Naive B cell (primary cell): ENCODE measurements around the gene NTM. TPM values are rescaled to one million over a fixed set of nuclear protein-coding genes. Genes with fewer than 3 reads are reported as not detected.

Experiments used
- ATAC-seq, 2 donors: fragments of 150-1000 bp; cut with Tn5 transposase; 2 replicates each; pipeline ENCODE4 v1.10.0; 2021; ENCODE audit warnings: low read depth in 2 of 2, mild to moderate bottlenecking in 2 of 2, moderate library complexity in 2 of 2
- DNase-seq: peaks from one replicate; pipeline ENCODE4 v3.0.0; 2022
- H3K27ac Mint-ChIP-seq, 6 donors: one replicate each; pipeline ENCODE4 v1.8.0; 2020 to 2022; ENCODE audit warnings: mild to moderate bottlenecking in 6 of 6, mixed read lengths in 6 of 6, moderate library complexity in 5 of 6, inconsistent platforms in 2 of 6
- H3K27me3 Mint-ChIP-seq, 3 donors: one replicate each; pipeline ENCODE4 v1.8.0; 2021 to 2022; ENCODE audit warnings: mixed read lengths in 3 of 3, mild to moderate bottlenecking in 1 of 3
- H3K36me3 Mint-ChIP-seq, 2 donors: one replicate each; pipeline ENCODE4 v1.8.0; 2020 to 2022; ENCODE audit warnings: mixed read lengths in 2 of 2, inconsistent platforms in 1 of 2, mild to moderate bottlenecking in 1 of 2
- H3K4me1 Mint-ChIP-seq, 3 donors: one replicate each; pipeline ENCODE4 v1.8.0; 2020 to 2022; ENCODE audit warnings: mixed read lengths in 3 of 3, inconsistent platforms in 1 of 3, mild to moderate bottlenecking in 1 of 3, moderate library complexity in 1 of 3
- H3K4me3 Mint-ChIP-seq, 8 donors: one replicate each; pipeline ENCODE4 v1.8.0; 2020 to 2022; ENCODE audit warnings: mild to moderate bottlenecking in 8 of 8, mixed read lengths in 8 of 8, moderate library complexity in 8 of 8, inconsistent platforms in 2 of 8
- H3K9me3 Mint-ChIP-seq, 7 donors: one replicate each; pipeline ENCODE4 v1.8.0; 2020 to 2022; ENCODE audit warnings: mixed read lengths in 7 of 7, mild to moderate bottlenecking in 5 of 7, inconsistent platforms in 2 of 7, moderate library complexity in 1 of 7
- polyA plus RNA-seq, 6 donors: library from polyadenylated mRNA; unstranded; fragments of 300-500 nt; fragmentation: Illumina TruSeq; gene quantifications; one replicate each; pipeline ENCODE4 v1.2.3, GENCODE V29; 2021; ENCODE audit warnings: low read depth in 6 of 6

NTM gene
- polyA plus RNA-seq, 6 donors from 2014 or later: not detected

DNA sequence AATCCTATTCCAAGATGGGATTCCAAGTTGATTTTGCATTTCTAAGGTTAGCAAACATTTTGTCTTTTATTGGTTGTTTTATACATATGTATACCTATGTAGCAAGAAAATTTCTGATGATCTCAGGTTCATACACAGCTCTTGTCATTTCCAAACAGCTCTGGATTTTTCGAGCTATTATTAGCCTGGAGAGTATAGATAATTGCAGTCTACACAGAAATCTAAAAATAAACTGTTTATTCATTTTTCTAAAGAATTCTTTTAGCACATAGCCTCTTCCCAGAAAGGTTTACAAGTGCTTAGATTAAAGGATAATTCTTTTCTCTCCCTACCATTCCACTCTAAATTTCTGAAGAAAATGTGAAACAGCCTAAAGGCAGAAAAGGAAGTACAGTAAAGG is 705.0 kb downstream of the NTM start:
- Mint-ChIP-seq H3K27me3 (no peaks in the 10 kb centered on the region), H3K4me1 (no peaks in the 10 kb centered on the region), H3K4me3 (no peak overlapping the region), H3K36me3 (no peaks in the 10 kb centered on the region), H3K9me3 (peaks cover 0 to 9% (median 2%) of the 10 kb centered on the region in 7 donors), H3K27ac (no peak overlapping the region)
- no peak for DNase-seq
- ATAC-seq: no peak

GRCh38 chr11:132077416-132077815 is 707.0 kb downstream of the NTM start:
- Mint-ChIP-seq H3K27me3 (no peaks in the 10 kb centered on the region), H3K36me3 (no peaks in the 10 kb centered on the region), H3K9me3 (peaks cover 3 to 16% (median 10%) of the 10 kb centered on the region in 7 donors), H3K27ac (no peak overlapping the region), H3K4me3 (no peak overlapping the region), H3K4me1 (no peaks in the 10 kb centered on the region)
- DNase-seq (no peak), ATAC-seq (no peak)

- DNase-seq (no peak), ATAC-seq (no peak)
- Mint-ChIP-seq H3K4me1 (no peaks in the 10 kb centered on the region), H3K27ac (no peak overlapping the region), H3K36me3 (no peaks in the 10 kb centered on the region), H3K9me3 (peaks cover 3 to 24% (median 11%) of the 10 kb centered on the region in 7 donors), H3K27me3 (no peaks in the 10 kb centered on the region), H3K4me3 (no peak overlapping the region)
Measured at GRCh38 chr11:132078264-132079076, 708.1 kb downstream of the NTM start.

DNA sequence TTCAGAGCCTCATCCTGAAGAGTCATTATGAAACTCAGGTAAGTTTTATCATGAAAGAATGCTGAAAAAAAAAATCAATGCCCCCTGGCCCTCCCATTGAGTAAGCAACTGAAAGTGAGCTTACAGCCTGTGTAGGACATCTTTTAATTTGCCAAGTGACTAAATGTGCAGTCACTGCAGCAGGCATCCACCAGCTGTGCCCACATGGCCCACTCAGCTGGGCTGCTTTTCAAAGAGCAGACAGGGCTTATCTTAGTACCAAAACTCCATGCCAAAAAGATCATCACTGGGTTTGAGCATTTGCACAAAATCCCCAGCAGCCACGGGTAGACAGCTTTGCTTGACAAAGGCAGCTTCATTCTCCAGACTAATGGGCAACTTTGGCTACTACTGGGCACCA is 709.7 kb downstream of the NTM start:
- DNase-seq (no peak), ATAC-seq (no peak)
- no peak overlapping the region for H3K4me3 Mint-ChIP-seq
- no peaks in the 10 kb centered on the region for H3K36me3 Mint-ChIP-seq
- H3K4me1 Mint-ChIP-seq: no peaks in the 10 kb centered on the region
- H3K27me3 Mint-ChIP-seq: no peaks in the 10 kb centered on the region
- H3K9me3 Mint-ChIP-seq: peaks cover 0 to 27% (median 18%) of the 10 kb centered on the region in 7 donors
- H3K27ac Mint-ChIP-seq: no peak overlapping the region

GRCh38 chr11:132082566-132082965 is 712.2 kb downstream of the NTM start:
- Mint-ChIP-seq H3K4me1 (no peaks in the 10 kb centered on the region), H3K27me3 (no peaks in the 10 kb centered on the region), H3K36me3 (no peaks in the 10 kb centered on the region), H3K9me3 (peaks cover 2 to 40% (median 32%) of the 10 kb centered on the region in 7 donors), H3K27ac (no peak overlapping the region), H3K4me3 (no peak overlapping the region)
- no peak for ATAC-seq
- DNase-seq: no peak

- H3K27ac Mint-ChIP-seq: no peak overlapping the region
Measured at GRCh38 chr11:132084433-132084832, 714.0 kb downstream of the NTM start.

DNA sequence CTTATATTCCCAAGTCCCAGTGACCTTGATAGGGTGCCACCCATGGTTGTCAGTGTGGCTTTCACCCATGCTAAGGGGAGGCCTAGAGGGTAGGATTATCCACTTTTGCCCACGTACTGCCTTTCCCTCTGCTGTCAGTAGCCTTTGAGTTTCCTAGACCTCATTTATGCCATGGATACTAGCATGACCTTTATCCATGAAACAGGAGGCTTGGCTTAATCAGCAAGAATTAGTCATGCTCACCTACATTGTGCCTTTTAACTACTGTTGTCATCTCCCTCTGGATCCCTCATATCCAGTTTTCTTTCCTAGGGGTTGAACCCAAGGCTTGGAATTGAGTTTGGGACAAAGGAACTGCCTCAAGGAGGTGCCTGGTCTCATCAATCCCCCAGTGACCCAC is 716.7 kb downstream of the NTM start:
- Mint-ChIP-seq H3K36me3 (no peaks in the 10 kb centered on the region), H3K4me1 (no peaks in the 10 kb centered on the region), H3K27me3 (no peaks in the 10 kb centered on the region), H3K4me3 (no peak overlapping the region), H3K27ac (no peak overlapping the region), H3K9me3 (peaks cover 14 to 39% (median 31%) of the 10 kb centered on the region in 7 donors)
- ATAC-seq (no peak), DNase-seq (no peak)

More at GRCh38 chr11:132084433-132084832, 714.0 kb downstream of the NTM start:
- H3K9me3 Mint-ChIP-seq: peaks cover 6 to 46% (median 34%) of the 10 kb centered on the region in 7 donors
- DNase-seq: no peak
- H3K27me3 Mint-ChIP-seq: no peaks in the 10 kb centered on the region
- H3K4me3 Mint-ChIP-seq: no peak overlapping the region
- H3K4me1 Mint-ChIP-seq: no peaks in the 10 kb centered on the region
- no peaks in the 10 kb centered on the region for H3K36me3 Mint-ChIP-seq
- ATAC-seq: no peak

GRCh38 chr11:132088551-132088950 is 718.1 kb downstream of the NTM start:
- no peak overlapping the region for H3K27ac Mint-ChIP-seq
- no peaks in the 10 kb centered on the region for H3K4me1 Mint-ChIP-seq
- H3K36me3 Mint-ChIP-seq: no peaks in the 10 kb centered on the region
- H3K4me3 Mint-ChIP-seq: no peak overlapping the region
- DNase-seq: no peak
- H3K27me3 Mint-ChIP-seq: no peaks in the 10 kb centered on the region
- peaks cover 15 to 32% (median 19%) of the 10 kb centered on the region in 7 donors for H3K9me3 Mint-ChIP-seq
- ATAC-seq: no peak

DNA sequence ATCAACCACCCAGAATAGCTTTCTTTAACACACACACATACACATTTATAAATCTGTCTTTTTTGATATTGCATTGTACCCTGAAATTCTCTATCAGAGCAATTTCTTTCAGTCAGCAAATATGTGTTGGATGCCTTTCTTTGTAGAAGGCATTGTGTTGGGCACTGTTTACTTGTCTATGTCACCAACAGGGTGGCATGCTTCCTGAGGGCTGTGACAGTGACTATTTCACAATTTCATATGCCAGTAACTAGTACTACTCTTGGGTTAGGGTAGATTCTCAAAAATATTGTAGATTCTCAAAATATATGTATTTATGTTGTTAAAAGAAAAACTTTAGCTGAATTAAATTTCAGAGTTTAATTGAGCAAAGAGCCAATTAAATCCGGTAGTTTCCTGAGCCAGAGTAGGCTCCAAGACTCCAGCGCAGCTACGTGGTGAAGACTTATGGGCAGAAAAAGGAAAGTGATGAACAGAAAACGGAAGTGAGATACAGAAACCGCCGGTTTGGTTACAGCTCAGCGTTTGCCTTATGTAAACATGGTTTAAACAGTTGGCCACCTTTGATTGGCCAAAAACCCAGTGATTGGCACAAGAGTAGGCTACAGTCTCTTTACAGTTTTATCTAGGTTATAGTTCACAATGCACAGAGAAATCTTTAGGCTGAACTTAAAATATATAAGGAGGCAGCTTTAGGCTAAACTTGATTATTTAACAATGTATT is 723.3 kb downstream of the NTM start:
- Mint-ChIP-seq H3K9me3 (peaks cover 0 to 21% (median 4%) of the 10 kb centered on the region in 7 donors), H3K27ac (no peak overlapping the region), H3K4me3 (no peak overlapping the region), H3K36me3 (no peaks in the 10 kb centered on the region), H3K27me3 (no peaks in the 10 kb centered on the region), H3K4me1 (no peaks in the 10 kb centered on the region)
- DNase-seq: no peak
- no peak for ATAC-seq

- ATAC-seq (no peak), DNase-seq (no peak)
- Mint-ChIP-seq H3K27me3 (no peaks in the 10 kb centered on the region), H3K36me3 (no peaks in the 10 kb centered on the region), H3K4me1 (no peaks in the 10 kb centered on the region), H3K4me3 (no peak overlapping the region), H3K27ac (no peak overlapping the region), H3K9me3 (peaks cover 0 to 21% (median 2%) of the 10 kb centered on the region in 7 donors)
Measured at GRCh38 chr11:132094598-132094997, 724.2 kb downstream of the NTM start.

- ATAC-seq: no peak
- Mint-ChIP-seq H3K27ac (no peak overlapping the region), H3K27me3 (no peaks in the 10 kb centered on the region), H3K4me1 (no peaks in the 10 kb centered on the region), H3K4me3 (no peak overlapping the region), H3K9me3 (peaks cover 0 to 19% (median 3%) of the 10 kb centered on the region in 7 donors), H3K36me3 (no peaks in the 10 kb centered on the region)
- DNase-seq: no peak
Measured at GRCh38 chr11:132095230-132096131, 725.1 kb downstream of the NTM start.

DNA sequence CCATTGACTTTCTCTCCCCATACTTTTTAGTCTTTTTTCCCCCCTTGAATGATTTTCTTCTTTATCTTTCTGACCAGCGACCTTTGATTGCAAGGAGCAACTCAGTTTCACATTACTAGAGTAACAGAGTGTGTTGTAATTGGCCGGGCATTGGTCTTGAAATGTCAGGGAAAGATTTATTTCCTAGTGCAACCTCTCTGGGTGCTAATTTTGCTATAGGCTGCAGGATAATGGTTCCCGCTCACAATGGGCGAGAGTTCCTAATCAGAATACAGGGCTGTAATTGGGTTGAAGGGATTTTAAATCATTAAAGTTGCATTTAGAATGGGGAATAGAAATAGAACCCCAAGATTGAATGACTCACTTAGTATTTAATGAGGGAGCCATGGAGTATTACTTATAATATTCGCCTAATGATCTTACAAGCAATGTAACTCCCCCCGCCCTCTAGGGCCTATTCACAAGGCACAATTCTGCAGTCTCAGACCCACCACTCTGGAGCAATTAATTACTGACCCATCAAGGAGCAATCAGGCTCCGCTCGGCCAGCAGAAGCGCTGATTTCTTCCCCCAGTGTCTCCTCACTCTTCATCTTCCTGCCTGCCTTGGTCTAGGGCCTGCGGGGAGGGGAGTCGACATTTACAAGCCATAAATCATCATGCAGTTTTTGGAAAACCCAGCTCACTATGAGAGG is 725.9 kb downstream of the NTM start:
- Mint-ChIP-seq H3K27me3 (no peaks in the 10 kb centered on the region), H3K4me3 (no peak overlapping the region), H3K4me1 (no peaks in the 10 kb centered on the region), H3K27ac (no peak overlapping the region), H3K36me3 (no peaks in the 10 kb centered on the region), H3K9me3 (peaks cover 0 to 14% (median 3%) of the 10 kb centered on the region in 7 donors)
- no peak for DNase-seq
- no peak for ATAC-seq

- H3K9me3 Mint-ChIP-seq: peaks cover 0 to 15% (median 4%) of the 10 kb centered on the region in 7 donors
- H3K4me3 Mint-ChIP-seq: no peak overlapping the region
- H3K4me1 Mint-ChIP-seq: no peaks in the 10 kb centered on the region
- no peaks in the 10 kb centered on the region for H3K27me3 Mint-ChIP-seq
- H3K36me3 Mint-ChIP-seq: no peaks in the 10 kb centered on the region
- DNase-seq (no peak), ATAC-seq (no peak)
- H3K27ac Mint-ChIP-seq: no peak overlapping the region
Measured at GRCh38 chr11:132099692-132100091, 729.3 kb downstream of the NTM start.
